Liver (tissue), 9 donors: Measurements from ENCODE around the gene NLRC5. TPM values are rescaled to one million over a fixed set of nuclear protein-coding genes. Genes with fewer than 3 reads are reported as not detected.

Source experiments
- DNase-seq: peaks from one replicate; pipeline ENCODE4 v3.0.0-alpha.2; 2017; ENCODE audit warnings: low spot score
- H3K27ac ChIP-seq, 2 donors: one replicate each; pipeline ENCODE4 v1.7.0; 2013; ENCODE audit warnings: inconsistent platforms in 2 of 2, low read length in 2 of 2, control low read depth in 1 of 2, low read depth in 1 of 2, mild to moderate bottlenecking in 1 of 2
- H3K27me3 ChIP-seq, 4 donors: one replicate each; pipeline versions ENCODE4 v1.6.1 to v1.7.0; 2013; ENCODE audit warnings: low read length in 3 of 4, inconsistent platforms in 1 of 4, mild to moderate bottlenecking in 1 of 4, moderate library complexity in 1 of 4; ENCODE audit not compliant: control insufficient read depth in 4 of 4, insufficient read depth in 4 of 4
- H3K36me3 ChIP-seq, 4 donors: one replicate each; pipeline versions ENCODE4 v1.6.1 to v1.7.0; 2013; ENCODE audit warnings: low read length in 3 of 4, mild to moderate bottlenecking in 3 of 4, low read depth in 1 of 4, moderate library complexity in 1 of 4; ENCODE audit not compliant: control insufficient read depth in 4 of 4, insufficient read depth in 3 of 4
- H3K4me1 ChIP-seq, 4 donors: one replicate each; pipeline versions ENCODE4 v1.6.1 to v1.7.0; 2013; ENCODE audit warnings: low read length in 3 of 4, mild to moderate bottlenecking in 3 of 4, moderate library complexity in 1 of 4; ENCODE audit not compliant: control insufficient read depth in 4 of 4, insufficient read depth in 4 of 4
- H3K4me3 ChIP-seq, 3 donors: one replicate each; pipeline versions ENCODE4 v1.6.1 to v1.7.0; 2013; ENCODE audit warnings: low read length in 3 of 3, control low read depth in 1 of 3, low read depth in 1 of 3, mild to moderate bottlenecking in 1 of 3
- H3K9ac ChIP-seq, 2 donors: one replicate each; pipeline ENCODE4 v1.7.0; 2013; ENCODE audit warnings: low read length in 2 of 2, mild to moderate bottlenecking in 2 of 2, moderate library complexity in 2 of 2, control low read depth in 1 of 2, low read depth in 1 of 2
- H3K9me3 ChIP-seq, 4 donors: one replicate each; pipeline versions ENCODE4 v1.6.1 to v1.7.0; 2013; ENCODE audit warnings: low read length in 3 of 4; ENCODE audit not compliant: control insufficient read depth in 4 of 4
- EGR1 ChIP-seq, 2 donors: IDR thresholded peaks; 2 replicates each; pipeline ENCODE4 v1.6.1; 2016 to 2018; ENCODE audit warnings: antibody characterized with exemption in 2 of 2, low read depth in 2 of 2
- FOXA1 ChIP-seq: IDR thresholded peaks from 2 replicates; pipeline ENCODE4 v1.6.1; 2016; ENCODE audit warnings: antibody characterized with exemption
- FOXA2 ChIP-seq: IDR thresholded peaks from 2 replicates; pipeline ENCODE4 v1.6.1; 2016; ENCODE audit warnings: antibody characterized with exemption
- HNF4A ChIP-seq, 2 donors: conservative IDR thresholded peaks; 2 replicates each; pipeline ENCODE4 v1.6.1; 2016; ENCODE audit warnings: antibody characterized with exemption in 2 of 2, mild to moderate bottlenecking in 2 of 2
- HNF4G ChIP-seq: IDR thresholded peaks from 2 replicates; pipeline ENCODE4 v1.6.1; 2016; ENCODE audit warnings: antibody characterized with exemption
- JUND ChIP-seq, 2 donors: IDR thresholded peaks; 2 replicates each; pipeline ENCODE4 v1.6.1; 2016; ENCODE audit warnings: antibody characterized with exemption in 2 of 2
- NR2F2 ChIP-seq: IDR thresholded peaks from 2 replicates; pipeline ENCODE4 v1.6.1; 2016; ENCODE audit warnings: antibody characterized with exemption
- RAD21 ChIP-seq, 2 donors: IDR thresholded peaks; 2 replicates each; pipeline ENCODE4 v1.6.1; 2016; ENCODE audit warnings: antibody characterized with exemption in 2 of 2, mild to moderate bottlenecking in 2 of 2
- RXRA ChIP-seq, 2 donors: IDR thresholded peaks; 2 replicates each; pipeline ENCODE4 v1.6.1; 2017 to 2018; ENCODE audit warnings: antibody characterized with exemption in 2 of 2, mild to moderate bottlenecking in 1 of 2
- SP1 ChIP-seq: IDR thresholded peaks from 2 replicates; pipeline ENCODE4 v1.6.1; 2018; ENCODE audit warnings: antibody characterized with exemption, mild to moderate bottlenecking
- TAF1 ChIP-seq: conservative IDR thresholded peaks from 2 replicates; pipeline ENCODE4 v1.6.1; 2016; ENCODE audit warnings: antibody characterized with exemption, mild to moderate bottlenecking
- YY1 ChIP-seq: IDR thresholded peaks from 2 replicates; pipeline ENCODE4 v1.6.1; 2016; ENCODE audit warnings: antibody characterized with exemption, mild to moderate bottlenecking
- whole genome bisulfite sequencing: extraction: QIAGEN DNeasy Blood & Tissue Kit; methylation state at CpG from one replicate; pipeline ENCODE4 v1.1.7; 2013; 5-methylcytosine and 5-hydroxymethylcytosine counted together
- polyA plus RNA-seq, 2 donors: library from polyadenylated mRNA; stranded (reverse) in 1 of 2; unstranded in 1 of 2; fragments of 200-250 nt in 1 of 2; fragments of >200 nt in 1 of 2; fragmentation: Nextera tagmentation in 1 of 2; extraction: Ambion mirVana in 1 of 2; gene quantifications; one replicate each; pipeline versions ENCODE4 v1.2.1 to v1.2.3, GENCODE V29; 2013 to 2015
- total RNA-seq, 2 donors: library from RNA; depleted of rRNA; stranded (reverse); fragments of >200 nt; gene quantifications; one replicate each; pipeline ENCODE4 v1.2.3, GENCODE V29; 2014
- TF ChIP-seq, protein P1 (sequence below): IDR thresholded peaks from 2 replicates; pipeline ENCODE4 v1.6.1; 2016; ENCODE audit warnings: antibody characterized with exemption
- TF ChIP-seq, protein P2 (sequence below): IDR thresholded peaks from 2 replicates; pipeline ENCODE4 v1.6.1; 2016; ENCODE audit warnings: antibody characterized with exemption
- TF ChIP-seq, protein P3 (sequence below): IDR thresholded peaks from 2 replicates; pipeline ENCODE4 v1.6.1; 2016; ENCODE audit warnings: antibody characterized with exemption
- TF ChIP-seq, protein P4 (sequence below): IDR thresholded peaks from 2 replicates; pipeline ENCODE4 v1.6.1; 2016; ENCODE audit warnings: antibody characterized with exemption, mild to moderate bottlenecking
- donor health status: healthy.
- donor health status: healthy.
- donor health status: healthy.
- donor health status: healthy.
- donor health status: healthy.

NLRC5 gene
- total and polyA plus RNA-seq, 4 donors, result 4.7 to 23.3 (median 8.8) TPM

DNA sequence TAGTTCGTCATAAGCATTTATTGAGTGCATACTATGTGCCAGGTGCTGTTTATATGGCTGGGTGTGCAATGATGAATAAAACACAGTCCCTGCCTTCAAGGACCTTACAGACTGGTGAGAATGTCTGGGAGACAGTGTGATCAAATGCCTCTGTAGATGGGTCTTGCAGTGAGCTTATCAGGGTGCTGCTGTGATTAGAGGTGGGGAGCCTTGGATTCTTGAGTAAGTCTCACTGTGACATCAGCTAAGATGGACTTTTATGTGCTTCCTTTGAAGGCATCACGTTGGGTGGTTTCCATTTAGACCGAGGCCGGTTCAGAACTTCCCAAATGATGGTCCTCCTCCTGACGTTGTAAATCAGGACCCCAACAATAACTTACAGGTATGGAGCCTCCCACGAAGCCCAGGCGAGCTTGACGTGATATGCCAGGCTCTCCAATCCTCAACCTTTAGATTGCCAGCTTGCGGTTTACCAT is 47.5 kb upstream of the NLRC5 start:
- WGBS, result 79% methylated on average over 9 of the region's 9 CpGs
- no peak for DNase-seq
- H3K27me3 ChIP-seq, result no peaks in the 10 kb centered on the region
- no peak overlapping the region for H3K4me3 ChIP-seq
- TF ChIP-seq RXRA (IDR thresholded peaks at IDR 0.05) (no peak), NR2F2 (no peak), JUND (IDR thresholded peaks at IDR 0.05) (no peak), TAF1 (no peak), FOXA1 (no peak), YY1 (no peak), HNF4G (no peak), SP1 (no peak), HNF4A (conservative IDR thresholded peaks at IDR 0.05) (no peak), EGR1 (IDR thresholded peaks at IDR 0.05; ENCODE audit: low read depth in 2 of 2) (no peak), RAD21 (IDR thresholded peaks at IDR 0.05) (no peak)
- TF ChIP-seq, protein P1, sequence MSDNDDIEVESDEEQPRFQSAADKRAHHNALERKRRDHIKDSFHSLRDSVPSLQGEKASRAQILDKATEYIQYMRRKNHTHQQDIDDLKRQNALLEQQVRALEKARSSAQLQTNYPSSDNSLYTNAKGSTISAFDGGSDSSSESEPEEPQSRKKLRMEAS, result no peak
- TF ChIP-seq, protein P2, sequence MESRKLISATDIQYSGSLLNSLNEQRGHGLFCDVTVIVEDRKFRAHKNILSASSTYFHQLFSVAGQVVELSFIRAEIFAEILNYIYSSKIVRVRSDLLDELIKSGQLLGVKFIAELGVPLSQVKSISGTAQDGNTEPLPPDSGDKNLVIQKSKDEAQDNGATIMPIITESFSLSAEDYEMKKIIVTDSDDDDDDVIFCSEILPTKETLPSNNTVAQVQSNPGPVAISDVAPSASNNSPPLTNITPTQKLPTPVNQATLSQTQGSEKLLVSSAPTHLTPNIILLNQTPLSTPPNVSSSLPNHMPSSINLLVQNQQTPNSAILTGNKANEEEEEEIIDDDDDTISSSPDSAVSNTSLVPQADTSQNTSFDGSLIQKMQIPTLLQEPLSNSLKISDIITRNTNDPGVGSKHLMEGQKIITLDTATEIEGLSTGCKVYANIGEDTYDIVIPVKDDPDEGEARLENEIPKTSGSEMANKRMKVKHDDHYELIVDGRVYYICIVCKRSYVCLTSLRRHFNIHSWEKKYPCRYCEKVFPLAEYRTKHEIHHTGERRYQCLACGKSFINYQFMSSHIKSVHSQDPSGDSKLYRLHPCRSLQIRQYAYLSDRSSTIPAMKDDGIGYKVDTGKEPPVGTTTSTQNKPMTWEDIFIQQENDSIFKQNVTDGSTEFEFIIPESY, result no peak
- TF ChIP-seq, protein P3, sequence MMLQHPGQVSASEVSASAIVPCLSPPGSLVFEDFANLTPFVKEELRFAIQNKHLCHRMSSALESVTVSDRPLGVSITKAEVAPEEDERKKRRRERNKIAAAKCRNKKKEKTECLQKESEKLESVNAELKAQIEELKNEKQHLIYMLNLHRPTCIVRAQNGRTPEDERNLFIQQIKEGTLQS, result no peak
- TF ChIP-seq, protein P4, sequence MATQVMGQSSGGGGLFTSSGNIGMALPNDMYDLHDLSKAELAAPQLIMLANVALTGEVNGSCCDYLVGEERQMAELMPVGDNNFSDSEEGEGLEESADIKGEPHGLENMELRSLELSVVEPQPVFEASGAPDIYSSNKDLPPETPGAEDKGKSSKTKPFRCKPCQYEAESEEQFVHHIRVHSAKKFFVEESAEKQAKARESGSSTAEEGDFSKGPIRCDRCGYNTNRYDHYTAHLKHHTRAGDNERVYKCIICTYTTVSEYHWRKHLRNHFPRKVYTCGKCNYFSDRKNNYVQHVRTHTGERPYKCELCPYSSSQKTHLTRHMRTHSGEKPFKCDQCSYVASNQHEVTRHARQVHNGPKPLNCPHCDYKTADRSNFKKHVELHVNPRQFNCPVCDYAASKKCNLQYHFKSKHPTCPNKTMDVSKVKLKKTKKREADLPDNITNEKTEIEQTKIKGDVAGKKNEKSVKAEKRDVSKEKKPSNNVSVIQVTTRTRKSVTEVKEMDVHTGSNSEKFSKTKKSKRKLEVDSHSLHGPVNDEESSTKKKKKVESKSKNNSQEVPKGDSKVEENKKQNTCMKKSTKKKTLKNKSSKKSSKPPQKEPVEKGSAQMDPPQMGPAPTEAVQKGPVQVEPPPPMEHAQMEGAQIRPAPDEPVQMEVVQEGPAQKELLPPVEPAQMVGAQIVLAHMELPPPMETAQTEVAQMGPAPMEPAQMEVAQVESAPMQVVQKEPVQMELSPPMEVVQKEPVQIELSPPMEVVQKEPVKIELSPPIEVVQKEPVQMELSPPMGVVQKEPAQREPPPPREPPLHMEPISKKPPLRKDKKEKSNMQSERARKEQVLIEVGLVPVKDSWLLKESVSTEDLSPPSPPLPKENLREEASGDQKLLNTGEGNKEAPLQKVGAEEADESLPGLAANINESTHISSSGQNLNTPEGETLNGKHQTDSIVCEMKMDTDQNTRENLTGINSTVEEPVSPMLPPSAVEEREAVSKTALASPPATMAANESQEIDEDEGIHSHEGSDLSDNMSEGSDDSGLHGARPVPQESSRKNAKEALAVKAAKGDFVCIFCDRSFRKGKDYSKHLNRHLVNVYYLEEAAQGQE, result no peak
- peaks cover 3 to 24% (median 13%) of the 10 kb centered on the region in 4 donors for H3K4me1 ChIP-seq
- no peaks in the 10 kb centered on the region for H3K9me3 ChIP-seq
- no peak overlapping the region for H3K27ac ChIP-seq
- no peak overlapping the region for H3K9ac ChIP-seq
- H3K36me3 ChIP-seq, result peaks cover 30 to 84% (median 76%) of the 10 kb centered on the region in 4 donors

DNA sequence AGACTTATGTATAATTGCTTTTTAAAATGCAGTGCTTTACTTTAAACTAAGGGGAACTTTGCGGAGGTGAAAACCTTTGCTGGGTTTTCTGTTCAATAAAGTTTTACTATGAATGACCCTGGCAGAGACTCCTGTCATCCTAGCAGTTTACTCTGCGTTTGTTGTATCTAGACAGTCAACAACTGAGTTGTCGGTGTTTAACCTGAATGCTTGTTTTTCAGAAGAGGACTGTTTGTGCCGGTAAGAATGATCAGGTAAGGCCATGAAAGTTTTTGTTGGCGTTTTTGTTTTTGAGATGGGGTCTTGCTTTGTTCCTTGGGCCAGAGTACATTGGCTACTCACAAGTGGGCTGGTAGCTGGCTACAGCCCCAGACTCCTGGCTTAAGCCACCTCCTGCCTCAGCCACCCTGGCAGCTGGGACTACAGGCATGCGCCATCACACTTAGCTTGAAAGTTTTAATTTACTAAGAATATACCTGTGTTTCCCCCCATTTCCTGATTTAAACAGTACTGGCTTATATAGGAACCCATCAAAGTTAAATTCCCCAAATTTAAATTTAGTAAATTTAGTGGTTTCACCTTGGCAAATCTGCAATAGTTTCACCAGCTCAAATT is 45.5 kb upstream of the NLRC5 start:
- Histone ChIP-seq H3K9ac (no peak overlapping the region), H3K36me3 (peaks cover 23 to 67% (median 59%) of the 10 kb centered on the region in 4 donors), H3K27ac (no peak overlapping the region), H3K27me3 (no peaks in the 10 kb centered on the region), H3K9me3 (no peaks in the 10 kb centered on the region), H3K4me1 (peaks cover 0 to 22% (median 9%) of the 10 kb centered on the region in 4 donors), H3K4me3 (no peak overlapping the region)
- 49% methylated on average over 6 of the region's 6 CpGs for WGBS
- no peak for DNase-seq
- no peak for TF ChIP-seq FOXA1
- TF ChIP-seq, protein P3, result no peak
- TF ChIP-seq, protein P2, result no peak
- TF ChIP-seq YY1, result no peak
- no peak for TF ChIP-seq EGR1 (IDR thresholded peaks at IDR 0.05; ENCODE audit: low read depth in 2 of 2)
- TF ChIP-seq JUND (IDR thresholded peaks at IDR 0.05), result no peak
- TF ChIP-seq RAD21 (IDR thresholded peaks at IDR 0.05), result no peak
- no peak for TF ChIP-seq SP1
- TF ChIP-seq, protein P4, result no peak
- TF ChIP-seq, protein P1, result no peak
- no peak for TF ChIP-seq HNF4G
- TF ChIP-seq FOXA2, result no peak
- TF ChIP-seq RXRA (IDR thresholded peaks at IDR 0.05), result no peak
